DMS53 treated with DMSO at 0.1 percent for 48 hours (cell line): Measurements from ENCODE around the gene RSPH9.
"Not testable (repeated sequence)": the region's sequence is repeated elsewhere in the genome, so short reads cannot be mapped to it uniquely, and the experiment has no call there.

Source experiments
- DNase-seq: peaks from one replicate; lab custom pipeline; 2025; ENCODE audit not compliant: unreplicated experiment; lab: John Stamatoyannopoulos, UW

RSPH9 gene

DNA sequence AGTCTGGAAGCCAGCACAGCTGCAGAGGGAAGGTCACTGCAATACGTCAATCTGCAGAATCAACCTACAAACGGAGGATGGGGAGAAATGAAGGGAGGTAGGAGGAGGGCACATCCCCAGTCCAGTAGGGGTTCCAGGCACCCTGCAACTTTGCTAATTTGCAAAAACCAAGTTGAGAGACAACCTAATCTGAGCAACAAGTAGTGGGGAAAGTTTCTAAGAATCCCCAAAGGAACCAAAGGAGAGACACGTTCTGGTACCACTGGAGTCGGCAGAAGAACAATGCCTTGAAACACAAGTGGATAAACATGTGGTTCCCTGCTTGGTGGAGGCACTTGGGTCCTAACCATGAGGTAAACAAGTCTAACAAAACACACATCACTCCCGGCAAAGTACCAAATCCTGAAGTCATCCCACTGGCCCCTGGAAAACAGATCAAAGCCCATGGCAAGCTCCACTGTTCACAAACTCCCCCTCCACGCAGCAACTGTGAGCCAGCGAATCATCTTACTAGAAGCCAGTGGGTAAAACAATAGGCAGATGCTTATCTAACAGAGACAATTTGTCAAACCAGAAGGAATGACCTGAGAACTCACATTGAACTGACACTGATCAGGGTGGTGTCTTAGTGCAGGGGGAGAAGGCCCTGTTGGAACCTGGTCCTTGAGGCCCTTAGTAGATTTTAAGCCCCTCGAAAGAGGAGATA, 38.0 kb downstream of the RSPH9 start:
- DNase-seq: no peak

- no peak for DNase-seq
These were observed 39.0 kb downstream of the RSPH9 start for GRCh38 chr6:43683708-43684455.

DNA sequence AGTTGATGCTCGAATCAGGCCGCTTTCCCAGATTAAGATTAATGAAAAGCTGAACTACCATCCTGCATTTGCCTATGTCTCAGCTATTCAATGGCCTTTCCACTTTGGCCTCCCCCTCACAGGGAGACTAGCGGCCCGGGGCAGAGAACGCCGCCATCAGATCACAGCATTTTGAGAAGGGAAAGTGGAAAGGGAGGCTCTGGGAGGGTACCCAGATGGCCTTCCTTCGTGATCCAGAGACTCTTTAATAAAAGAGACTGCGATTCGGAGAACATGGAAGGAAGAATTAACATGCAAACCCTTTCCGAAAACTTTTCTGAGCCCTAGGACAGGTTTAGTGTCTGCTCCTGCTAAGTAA, 42.2 kb downstream of the RSPH9 start:
- no peak for DNase-seq

DNA sequence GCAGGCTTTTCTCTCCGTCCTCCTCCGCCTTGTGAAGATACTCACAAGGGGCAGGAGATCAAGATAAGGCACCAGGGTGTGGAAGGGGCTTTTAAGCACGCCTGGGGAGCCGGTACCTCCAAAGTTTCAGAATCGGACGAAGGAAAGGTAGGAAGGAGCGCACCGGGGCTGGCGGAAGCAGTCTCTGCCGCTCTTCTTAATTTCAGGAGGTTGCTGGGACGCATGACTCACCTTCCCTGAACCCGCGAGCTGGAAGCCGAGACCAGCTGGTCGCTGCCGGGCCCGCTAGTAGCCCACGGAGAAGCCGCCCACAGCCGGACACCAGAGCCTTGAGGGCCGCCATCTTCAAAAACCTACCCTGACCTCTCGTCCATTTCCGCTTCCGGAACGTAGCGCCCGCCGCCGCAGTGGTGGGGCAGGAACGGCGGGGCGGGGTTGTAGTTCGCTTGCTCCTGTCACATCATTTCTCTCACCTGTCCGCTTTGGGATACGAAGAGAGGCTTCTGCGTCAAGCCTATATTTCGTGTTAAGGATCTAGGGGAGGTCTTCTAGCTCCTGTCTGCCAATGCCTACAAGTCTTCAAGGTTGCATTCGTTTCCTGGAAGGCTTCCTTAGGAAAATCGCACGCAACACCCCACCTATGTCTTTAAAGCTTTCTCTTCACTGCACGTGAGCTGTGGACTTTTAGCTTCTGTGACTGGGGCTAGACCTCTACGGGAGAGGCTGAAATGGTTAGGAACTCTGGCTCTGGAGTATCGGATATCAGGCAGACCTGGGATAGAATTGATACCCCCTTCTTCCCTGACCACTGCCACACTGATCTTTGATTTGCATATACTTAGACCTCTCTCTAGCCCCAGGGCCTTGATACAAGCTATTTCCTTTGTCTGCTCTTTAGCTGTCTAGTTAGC, 42.9 kb downstream of the RSPH9 start, which contains the start of gene MRPS18A:
Gene MRPS18A (minus strand): TSS at position 355 of the 911 bp plus-strand sequence. CDS start 12 bp downstream, at position 343.
- peak; percentile 80 for DNase-seq

DNA sequence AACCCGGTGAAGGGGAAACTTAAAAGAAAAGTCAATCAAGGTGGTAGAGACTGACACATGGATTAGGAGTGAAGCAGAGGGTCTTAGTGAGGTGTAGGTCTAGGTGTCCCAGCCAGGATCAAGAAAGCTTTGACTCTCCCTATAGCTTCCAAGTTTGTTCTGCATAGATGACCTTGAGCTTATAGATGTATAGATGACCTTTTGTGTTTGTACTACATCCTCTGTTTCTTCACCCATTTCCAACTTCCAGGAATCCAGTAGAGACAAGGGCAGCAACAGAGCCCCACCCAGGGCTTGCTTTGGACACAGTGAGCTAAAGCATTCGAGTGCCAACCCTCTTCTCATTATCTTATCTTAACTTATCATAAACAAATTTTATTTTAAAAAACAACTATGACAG, 44.6 kb downstream of the RSPH9 start:
- no peak for DNase-seq

DNA sequence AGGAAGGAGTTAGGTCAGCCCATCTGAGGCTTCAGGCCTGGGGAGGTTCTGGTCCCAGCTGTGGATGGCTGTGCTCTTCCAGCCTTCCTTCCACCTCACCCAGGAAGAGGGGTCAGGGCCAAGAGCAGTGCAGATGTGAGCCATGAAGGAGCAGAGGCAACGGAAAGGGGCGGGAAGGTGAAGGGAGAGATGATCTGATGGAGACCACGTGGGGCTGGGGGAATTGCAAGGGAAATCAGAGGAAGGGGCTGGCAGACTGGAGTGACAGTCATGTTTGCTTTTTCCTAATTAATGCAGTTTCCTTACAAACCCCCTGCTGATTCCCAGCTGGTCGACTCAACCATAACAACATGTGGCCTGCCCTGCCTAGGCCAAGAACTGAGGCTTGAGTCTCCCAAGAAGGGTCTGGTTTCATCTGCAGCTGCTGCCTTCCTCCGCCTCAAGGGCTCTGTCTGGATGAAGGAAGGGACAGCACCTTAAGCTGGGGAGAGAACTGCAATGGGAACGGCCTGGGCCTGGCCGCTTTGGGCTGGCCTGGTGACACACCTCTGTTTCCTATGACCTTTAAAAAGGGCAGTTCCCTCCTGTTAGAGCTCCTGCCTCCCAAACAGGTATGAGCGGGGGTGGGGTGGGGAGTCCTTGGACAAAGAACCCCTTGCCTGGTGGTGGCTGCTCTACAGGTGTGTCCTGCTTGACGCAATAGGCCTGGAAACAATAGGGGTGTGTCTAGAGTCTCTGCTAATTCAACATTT, 50.6 kb downstream of the RSPH9 start:
- peak; percentile 79 for DNase-seq

DNA sequence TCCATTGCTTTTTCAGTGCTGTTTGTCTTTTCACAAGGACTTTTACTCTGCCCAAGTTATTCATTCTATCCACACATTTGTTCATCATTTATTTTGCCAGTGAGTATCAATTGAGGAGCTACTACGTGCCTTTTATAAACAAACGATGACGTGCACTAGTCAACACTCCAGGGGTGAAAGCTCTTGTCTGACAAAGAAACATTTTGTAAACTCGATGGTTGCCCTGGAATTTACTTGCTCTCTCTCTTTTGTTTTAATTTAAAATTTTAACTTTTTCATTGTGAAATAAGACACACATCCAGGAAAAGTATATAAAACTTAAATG, 51.1 kb downstream of the RSPH9 start:
- no peak for DNase-seq

- DNase-seq: no peak
These were observed 52.6 kb downstream of the RSPH9 start for GRCh38 chr6:43697421-43697820.

DNA sequence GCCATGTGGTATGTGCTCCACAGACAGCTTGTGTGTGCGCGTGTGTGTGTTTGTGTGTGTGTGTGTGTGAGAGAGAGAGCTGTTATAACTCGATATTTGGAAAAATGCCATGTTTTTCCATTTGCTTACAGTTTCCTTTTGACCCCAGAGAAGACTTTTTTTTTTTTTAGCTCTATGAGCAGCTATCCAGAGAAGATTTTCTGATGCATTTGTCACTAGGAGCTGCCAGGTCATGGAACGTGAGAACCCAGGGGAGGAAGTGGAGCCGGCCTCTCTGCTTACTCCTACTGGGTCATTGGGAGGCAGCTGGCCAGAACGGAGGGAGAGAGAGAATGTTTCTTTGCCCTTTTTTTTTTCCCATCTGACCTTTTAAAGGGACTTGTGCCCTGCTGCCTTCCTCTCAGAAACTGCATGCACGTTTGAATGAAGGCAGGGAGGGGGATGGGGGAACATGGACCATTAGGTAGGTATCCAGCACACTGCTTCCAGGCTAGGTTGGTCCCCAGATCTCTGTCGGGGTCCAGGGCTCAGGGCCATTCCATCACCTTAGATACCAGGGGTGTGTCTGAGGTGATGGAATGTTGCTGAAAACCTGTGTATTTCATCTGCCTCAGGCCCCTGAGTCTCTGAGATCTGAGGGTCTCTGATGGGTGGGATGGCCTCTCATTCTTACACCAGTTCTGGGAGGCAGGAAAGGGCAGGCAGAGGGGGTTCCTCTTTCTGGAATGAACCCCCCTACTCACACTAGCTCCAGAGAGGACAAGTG, 53.9 kb downstream of the RSPH9 start:
- peak; percentile 80 for DNase-seq

DNA sequence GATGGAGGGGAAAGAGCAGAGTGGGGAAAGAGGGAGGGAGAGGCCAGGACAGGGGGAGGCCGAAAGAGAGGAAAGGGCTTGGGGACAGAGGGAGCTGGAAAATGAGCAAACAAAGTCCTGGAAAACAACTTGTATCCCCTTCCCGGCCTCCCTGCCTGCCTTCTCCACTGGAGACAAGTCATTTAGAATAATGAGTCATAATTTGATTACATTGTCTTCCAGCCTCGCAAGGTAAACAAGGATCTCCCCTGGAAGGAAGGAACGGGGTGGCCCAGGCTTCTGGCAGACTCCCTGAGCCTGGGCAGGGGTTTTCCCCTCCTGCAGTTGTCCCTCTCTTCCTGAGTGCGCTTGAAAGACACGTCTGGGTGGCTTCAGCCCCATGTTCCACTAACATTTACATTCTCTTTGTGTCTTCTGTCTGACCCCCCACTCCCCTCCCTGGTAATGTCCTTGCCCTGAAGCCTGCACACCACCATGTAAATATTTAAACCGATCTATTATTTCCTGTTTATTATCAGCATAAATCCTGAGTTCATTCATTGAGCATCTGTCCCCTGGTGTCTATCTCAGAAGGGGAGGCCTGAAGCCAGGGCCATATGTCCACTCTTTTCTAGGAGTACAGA, 54.8 kb downstream of the RSPH9 start:
- peak; percentile 80 for DNase-seq

- not testable (repeated sequence) for DNase-seq
These were observed 56.2 kb downstream of the RSPH9 start for GRCh38 chr6:43700939-43701560.

- DNase-seq: no peak
These were observed 57.3 kb downstream of the RSPH9 start for GRCh38 chr6:43702171-43702533.

DNA sequence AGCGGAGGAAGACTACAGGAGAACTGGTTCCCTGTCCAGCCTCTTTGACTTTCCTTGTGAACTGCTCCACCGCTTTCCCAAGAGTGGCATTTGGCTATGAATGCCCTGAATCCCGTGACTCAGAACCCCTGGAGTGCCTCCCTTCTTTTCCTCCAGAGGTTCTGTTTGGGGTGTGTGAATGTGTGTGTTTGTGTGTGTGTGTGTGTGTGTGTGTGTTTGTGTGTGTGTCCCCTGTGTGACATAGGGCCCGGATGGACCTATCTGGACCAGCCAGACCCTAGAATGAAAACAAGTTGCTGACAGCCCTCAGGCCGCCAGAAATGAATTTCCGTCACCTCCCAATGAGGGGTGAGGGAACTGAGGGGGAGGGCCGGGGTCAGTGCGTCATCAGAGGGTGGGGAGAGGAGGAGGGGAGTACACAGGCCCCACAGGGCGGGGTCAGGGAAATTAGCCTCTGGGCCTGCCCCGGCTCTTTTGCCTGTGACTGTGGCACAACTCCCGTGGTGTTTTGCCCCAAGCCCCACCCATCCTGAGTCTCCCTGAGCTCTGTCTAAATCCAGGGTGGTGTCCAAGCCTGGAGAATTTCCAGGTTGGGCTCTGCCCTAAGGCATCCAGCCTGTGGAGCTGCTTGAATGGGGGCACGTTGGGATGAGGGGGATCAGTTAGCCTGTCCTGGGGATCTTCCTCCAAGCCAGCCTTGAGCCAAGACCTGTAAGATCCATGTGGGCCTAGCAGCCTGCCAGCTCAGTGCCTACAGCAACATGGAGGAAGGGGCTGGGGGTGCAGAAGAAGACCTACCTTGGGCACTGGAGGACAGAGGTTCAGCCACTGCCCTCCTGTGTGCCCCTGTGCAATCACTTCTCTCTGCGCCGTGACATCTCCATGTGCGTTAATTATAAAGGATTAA, 58.0 kb downstream of the RSPH9 start:
- DNase-seq: peak; percentile 92

GRCh38 chr6:43703512-43704429, 58.9 kb downstream of the RSPH9 start:
- DNase-seq: no peak

- DNase-seq: peak; percentile 43
These were observed 61.2 kb downstream of the RSPH9 start for GRCh38 chr6:43705996-43706395.

DNA sequence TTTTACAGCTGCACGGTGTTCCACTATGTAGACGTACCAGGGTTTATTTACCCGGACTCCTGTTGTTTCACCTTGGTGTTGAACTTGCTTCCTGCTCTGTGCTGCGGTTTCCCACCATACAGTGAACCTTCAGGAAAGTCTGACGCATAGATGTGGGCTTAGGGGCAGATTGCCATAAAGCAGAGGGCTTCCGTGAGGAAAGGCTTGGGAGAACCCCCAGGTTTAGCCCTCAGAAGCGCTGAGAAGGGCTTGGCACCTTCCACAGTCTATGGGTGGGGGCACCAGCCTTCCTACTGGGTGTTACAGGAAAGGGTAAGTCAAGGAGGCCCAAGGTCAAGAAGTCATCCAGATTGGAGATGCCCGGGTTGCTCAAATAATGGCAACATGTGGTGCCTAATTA, 62.0 kb downstream of the RSPH9 start:
- no peak for DNase-seq

GRCh38 chr6:43707269-43707668, 62.4 kb downstream of the RSPH9 start:
- no peak for DNase-seq
